SK-N-SH treated with all-trans-retinoic acid at 6 μM for 48 hours (cell line): ENCODE measurements around the gene MEIKIN.

Experiments used
- CSDC2 ChIP-seq: fragments of 250-450 bp; sonication (Bioruptor Pico); IDR thresholded peaks from 2 replicates; pipeline ENCODE4 v1.5.0; 2020; ENCODE audit warnings: mild to moderate bottlenecking, moderate library complexity
- ISL1 ChIP-seq: fragments of 250-450 bp; sonication (Bioruptor Pico); IDR thresholded peaks from 2 replicates; pipeline ENCODE4 v2.1.2; 2022; ENCODE audit warnings: mild to moderate bottlenecking, moderate library complexity
- RARB ChIP-seq: fragments of 250-450 bp; sonication (Bioruptor Pico); IDR thresholded peaks from 2 replicates; pipeline ENCODE4 v1.8.0; 2021; ENCODE audit warnings: mild to moderate bottlenecking, moderate library complexity
- TCF4 ChIP-seq: fragments of 250-450 bp; sonication (Bioruptor Pico); IDR thresholded peaks from 2 replicates; pipeline ENCODE4 v1.8.0; 2021; ENCODE audit warnings: mild to moderate bottlenecking, moderate library complexity, borderline replicate concordance
- ZFP3 ChIP-seq: fragments of 250-450 bp; sonication (Bioruptor Pico); IDR thresholded peaks from 2 replicates; pipeline ENCODE4 v1.5.0; 2020; ENCODE audit warnings: mild to moderate bottlenecking, moderate library complexity
- TF ChIP-seq, protein P1 (sequence below): fragments of 250-450 bp; sonication (Bioruptor Pico); IDR thresholded peaks from 2 replicates; pipeline ENCODE4 v1.5.1; 2020; ENCODE audit warnings: low read depth, mild to moderate bottlenecking, moderate library complexity

DNA sequence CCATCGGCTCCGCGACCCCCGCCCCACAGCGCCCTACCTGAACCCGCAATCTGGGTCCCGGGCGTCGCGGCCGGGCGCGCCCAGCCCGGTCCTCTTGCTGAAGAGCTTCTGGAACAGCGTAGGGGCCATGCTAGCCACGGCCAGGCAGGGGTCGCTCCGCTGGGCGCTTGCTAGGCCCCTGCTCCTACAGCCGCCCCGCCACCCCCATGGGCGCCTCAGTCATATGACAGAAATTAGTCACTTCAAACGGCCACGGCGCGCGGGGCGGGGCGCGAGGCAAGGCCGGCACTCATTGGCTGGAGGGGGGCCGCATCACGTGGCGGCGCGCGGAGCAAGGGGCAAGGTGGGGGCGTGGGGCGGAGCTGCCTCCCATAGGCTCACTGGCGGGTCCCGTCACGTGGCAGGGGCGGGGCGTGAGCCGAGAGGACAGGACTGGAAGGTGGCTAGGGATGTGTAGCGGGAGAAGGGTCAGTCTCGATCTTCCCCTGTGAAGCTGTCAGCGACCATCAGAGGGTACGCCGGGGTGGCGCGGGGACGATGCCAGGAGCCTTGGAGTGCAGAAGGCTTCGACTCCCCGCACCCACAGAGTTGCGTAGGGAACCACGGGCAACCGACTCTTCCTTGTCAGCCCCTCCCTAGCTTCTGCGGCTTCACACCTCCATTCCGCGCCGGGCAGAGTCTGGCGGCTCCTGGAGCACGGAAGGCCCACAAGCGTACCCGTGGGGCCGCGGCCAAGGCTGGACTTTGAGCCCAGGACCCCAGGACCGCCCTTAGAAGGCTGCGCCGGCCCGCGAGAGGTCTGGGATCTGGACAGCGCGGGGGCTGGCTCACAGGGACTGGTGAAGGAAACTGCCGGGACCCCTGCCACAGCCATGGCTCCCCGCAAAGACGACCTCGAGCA, 148.4 kb downstream of the MEIKIN start, which contains the start of gene FNIP1:
- TF ChIP-seq, protein P1, sequence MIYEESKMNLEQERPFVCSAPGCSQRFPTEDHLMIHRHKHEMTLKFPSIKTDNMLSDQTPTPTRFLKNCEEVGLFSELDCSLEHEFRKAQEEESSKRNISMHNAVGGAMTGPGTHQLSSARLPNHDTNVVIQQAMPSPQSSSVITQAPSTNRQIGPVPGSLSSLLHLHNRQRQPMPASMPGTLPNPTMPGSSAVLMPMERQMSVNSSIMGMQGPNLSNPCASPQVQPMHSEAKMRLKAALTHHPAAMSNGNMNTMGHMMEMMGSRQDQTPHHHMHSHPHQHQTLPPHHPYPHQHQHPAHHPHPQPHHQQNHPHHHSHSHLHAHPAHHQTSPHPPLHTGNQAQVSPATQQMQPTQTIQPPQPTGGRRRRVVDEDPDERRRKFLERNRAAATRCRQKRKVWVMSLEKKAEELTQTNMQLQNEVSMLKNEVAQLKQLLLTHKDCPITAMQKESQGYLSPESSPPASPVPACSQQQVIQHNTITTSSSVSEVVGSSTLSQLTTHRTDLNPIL (CRISPR knock-in tag): no peak
- TF ChIP-seq CSDC2 (CRISPR knock-in tag): 0 out of 2 replicates have a peak, but pooled peaks have one; percentile 75
- TF ChIP-seq TCF4: no peak
- TF ChIP-seq ZFP3 (CRISPR knock-in tag): no peak
- TF ChIP-seq RARB: no peak
- TF ChIP-seq ISL1: no peak
